ENCODE data around the gene STRN3. TPM values are rescaled to one million over a fixed set of nuclear protein-coding genes. Genes with fewer than 3 reads are reported as not detected.

Gene STRN3
- total and polyA plus RNA-seq, 2 of the 4 experiments (the other 2 are of a cell fraction) = 10.8 to 78.7 TPM

DNA sequence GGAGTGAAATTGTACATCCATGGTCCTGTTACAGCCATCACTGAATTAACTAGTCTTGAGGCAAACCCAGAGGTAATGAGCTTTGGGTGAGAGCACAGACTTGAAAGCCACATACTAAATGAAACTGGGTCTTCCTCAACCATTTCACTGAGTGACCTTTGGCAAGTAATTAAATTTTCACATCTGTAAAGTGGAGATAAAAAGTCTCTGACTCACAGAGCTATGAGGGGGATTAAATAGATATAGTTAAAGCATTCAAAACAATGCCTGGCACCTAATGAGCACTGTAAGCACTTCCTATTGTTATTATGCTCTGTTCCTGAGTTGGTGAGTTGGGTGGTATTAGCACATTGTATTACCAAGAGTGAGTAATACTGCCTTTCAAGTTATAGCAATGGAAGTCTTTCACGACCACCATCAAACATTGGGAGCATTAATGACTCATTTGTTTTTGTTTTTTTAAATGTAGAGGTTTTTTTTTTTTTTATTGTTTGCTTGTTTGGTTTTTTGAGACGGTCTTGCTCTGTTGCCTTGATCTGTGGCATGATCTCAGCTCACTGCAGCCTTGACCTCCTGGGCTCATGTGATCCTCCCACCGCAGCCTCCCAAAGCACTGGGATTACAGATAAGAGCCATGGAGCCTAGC lies 12.5 kb upstream of the STRN3 start:
- Histone ChIP-seq H2BK20ac (ENCODE audit: low read depth, low read length) (no peak overlapping the region), H3K9me3 (ENCODE audit: control insufficient read depth, insufficient read depth, low read length) (no peaks in the 10 kb centered on the region), H3K14ac (replicated peaks; ENCODE audit: low read depth, low read length) (no peak overlapping the region), H4K91ac (ENCODE audit: insufficient read depth, low read depth, low read length) (no peak overlapping the region), H3K4me1 (ENCODE audit: control insufficient read depth, insufficient read depth, low read length) (no peaks in the 10 kb centered on the region), H3K27ac (ENCODE audit: insufficient read depth, low read length) (no peak overlapping the region), H2AK9ac (replicated peaks; ENCODE audit: low read depth, low read length, poor library complexity) (no peak overlapping the region), H3K9ac (ENCODE audit: low read depth, low read length) (no peak overlapping the region), H2BK5ac (ENCODE audit: low read depth, low read length, poor library complexity, severe bottlenecking) (no peak overlapping the region), H3K4ac (ENCODE audit: low read depth, low read length) (no peak overlapping the region), H3K18ac (ENCODE audit: low read depth, low read length) (no peak overlapping the region), H3K4me2 (ENCODE audit: low read depth, low read length) (no peak overlapping the region), H4K20me1 (ENCODE audit: insufficient read depth, low read length) (no peaks in the 10 kb centered on the region), H3K56ac (ENCODE audit: extremely low read depth, insufficient read depth, low read length) (no peak overlapping the region), H3K27me3 (ENCODE audit: control insufficient read depth, insufficient read depth, low read length) (no peaks in the 10 kb centered on the region), H3K79me1 (ENCODE audit: low read depth in 1 of 2, low read length in 2 of 2) (0 out of 4 replicates have a peak, but pooled peaks cover 0 to 3% of the 10 kb centered on the region in 2 experiments), H3K23ac (ENCODE audit: low read depth, low read length) (no peak overlapping the region), H3K9me1 (ENCODE audit: insufficient read depth, low read length) (no peaks in the 10 kb centered on the region), H3K36me3 (ENCODE audit: control insufficient read depth, insufficient read depth, low read length) (no peaks in the 10 kb centered on the region), H2BK120ac (ENCODE audit: low read depth, low read length) (no peak overlapping the region), H4K5ac (ENCODE audit: low read depth, low read length) (no peak overlapping the region), H2AFZ (replicated peaks; ENCODE audit: low read length, poor library complexity) (no peak overlapping the region), H2BK15ac (ENCODE audit: low read depth, low read length) (no peak overlapping the region), H2AK5ac (ENCODE audit: low read depth, low read length) (no peak overlapping the region), H3K4me3 (ENCODE audit: insufficient read depth, low read depth, low read length) (no peak overlapping the region), H4K8ac (ENCODE audit: low read depth in 2 of 2, low read length in 2 of 2) (no peak overlapping the region)
- DNase-seq (no peak), ATAC-seq (ENCODE audit: low read depth) (no peak)
- dilution Hi-C loops (cut with HindIII; ENCODE audit: low sequenced_read_pairs, unreplicated experiment) = no loop called here
- no CpG with 5 or more reads among the region's 3 CpGs for WGBS, 2 experiments (ENCODE audit: extremely low coverage in 2 of 2, insufficient read length in 1 of 2)
- in situ Hi-C loops (cut with MboI; ENCODE audit: low sequenced_read_pairs) = no loop called here
- ChIA-PET CTCF (interaction anchor here (0.6 to 1.0 kb wide), 2 partner anchors 28 to 261 kb away, joined by 3 read pairs; no protein-coding TSS in a partner anchor), POLR2A (ENCODE audit: unreplicated experiment) (interaction anchor here (0.6 to 1.3 kb wide), 2 partner anchors 12 to 79 kb away, joined by 3 to 5 read pairs; partner anchors contain the start of gene STRN3)
- BruUV-seq (replicated peaks) = no TSS peak
- TF ChIP-seq NFE2L2 (IDR thresholded peaks at IDR 0.05; ENCODE audit: low read depth, low read length) = no peak
- no peak for TF ChIP-seq FOS (IDR thresholded peaks at IDR 0.05; ENCODE audit: low read depth, low read length)
- TF ChIP-seq MXI1 (IDR thresholded peaks at IDR 0.05; ENCODE audit: borderline replicate concordance, low read depth, low read length) = no peak
- intact Hi-C loops (cut with micrococcal nuclease) = no loop called here

Data from IMR-90 (cell line).